GM12878 (cell line): Measurements from ENCODE around the gene CD9. TPM values are rescaled to one million over a fixed set of nuclear protein-coding genes. Genes with fewer than 3 reads are reported as not detected.

ENCODE experiments used
- ATAC-seq: fragments of 200-7000 bp; cut with Tn5 transposase; 3 replicates; pipeline ENCODE4 v1.9.1; 2020; ENCODE audit warnings: mild to moderate bottlenecking, moderate library complexity
- BruUV-seq: library from RNA; stranded (reverse); fragments of 400-500 nt; replicated peaks from 2 replicates; lab custom pipeline; 2021; lab: Mats Ljungman, UMichigan
- CTCF ChIA-PET: fragments of 300-600 bp; sonication (Branson Sonifier 250); formaldehyde crosslinking; extraction: SDS; loops from one replicate; lab custom pipeline; 2021; ENCODE audit warnings: inconsistent platforms; lab: Yijun Ruan, JAX
- POLR2A ChIA-PET: fragments of 350-600 bp; formaldehyde crosslinking; extraction: SDS; loops from one replicate; lab custom pipeline; 2021; ENCODE audit warnings: inconsistent platforms; lab: Charles Lee
- RAD21 ChIA-PET: fragments of 300-600 bp; sonication (Branson Sonifier 250); formaldehyde crosslinking; loops from one replicate; lab custom pipeline; 2023; ENCODE audit warnings: antibody characterized with exemption; ENCODE audit not compliant: unreplicated experiment; lab: Charles Lee
- SMC1A ChIA-PET: fragments of 300-600 bp; sonication (Branson Sonifier 250); formaldehyde crosslinking; loops from one replicate; lab custom pipeline; 2023; ENCODE audit not compliant: unreplicated experiment, uncharacterized antibody; lab: Charles Lee
- DNase-seq: peaks from one replicate; pipeline ENCODE4 v3.0.0-alpha.2; 2011; ENCODE audit warnings: low read depth, low spot score
- FAIRE-seq: peaks from 3 replicates; lab custom pipeline; 2011; peaks lifted over from hg19 to GRCh38; lab: Jason Lieb, UNC
- H2AFZ ChIP-seq: 2 replicates; pipeline ENCODE4 v1.6.0; 2011; ENCODE audit warnings: low read depth, low read length, control low read depth; ENCODE audit not compliant: control insufficient read depth
- H3K27ac ChIP-seq: 2 replicates; pipeline ENCODE4 v1.5.1; 2011; ENCODE audit warnings: control low read depth; ENCODE audit not compliant: control insufficient read depth, insufficient read depth
- H3K27me3 ChIP-seq, 2 experiments: replicated peaks in 1 of 2; 2 replicates each; pipeline versions ENCODE4 v1.6.0 to v1.6.1; 2011; ENCODE audit warnings: low read length in 1 of 2; ENCODE audit not compliant: control insufficient read depth in 2 of 2, insufficient read depth in 2 of 2
- H3K36me3 ChIP-seq, 2 experiments: 2 replicates each; pipeline ENCODE4 v1.5.1; 2011; ENCODE audit warnings: low read length in 1 of 2; ENCODE audit not compliant: control insufficient read depth in 2 of 2, insufficient read depth in 2 of 2
- H3K4me1 ChIP-seq: 2 replicates; pipeline ENCODE4 v1.6.1; 2011; ENCODE audit warnings: mild to moderate bottlenecking, low read length, moderate library complexity, mixed read lengths; ENCODE audit not compliant: control insufficient read depth, insufficient read depth
- H3K4me2 ChIP-seq: 2 replicates; pipeline ENCODE4 v1.6.0; 2011; ENCODE audit warnings: control low read depth; ENCODE audit not compliant: control insufficient read depth, insufficient read depth
- H3K4me3 ChIP-seq: fragments of 200-600 bp; sonication (generic); 2 replicates; pipeline ENCODE4 v1.5.1; 2016
- H3K79me2 ChIP-seq: 2 replicates; pipeline ENCODE4 v1.6.0; 2011; ENCODE audit warnings: low read length; ENCODE audit not compliant: control insufficient read depth, insufficient read depth
- H3K9ac ChIP-seq: 2 replicates; pipeline ENCODE4 v1.8.0; 2011; ENCODE audit warnings: low read length, control low read depth, mixed read lengths; ENCODE audit not compliant: control insufficient read depth, insufficient read depth
- H3K9me3 ChIP-seq: replicated peaks from 3 replicates; pipeline ENCODE4 v1.5.1; 2011; ENCODE audit warnings: mild to moderate bottlenecking, low read length; ENCODE audit not compliant: control insufficient read depth, insufficient read depth
- H4K20me1 ChIP-seq: 2 replicates; pipeline ENCODE4 v1.6.0; 2011; ENCODE audit not compliant: control insufficient read depth, insufficient read depth
- E4F1 ChIP-seq: fragments of 450-650 bp; IDR thresholded peaks from 2 replicates; pipeline ENCODE4 v1.6.1; 2018; ENCODE audit warnings: borderline replicate concordance, mild to moderate bottlenecking; ENCODE audit not compliant: partially characterized antibody
- EGR1 ChIP-seq, 2 experiments: IDR thresholded peaks; 1 replicate in 1 of 2; 2 replicates in 1 of 2; pipeline ENCODE4 v1.6.1; 2011 to 2012; ENCODE audit warnings: low read depth in 2 of 2, low read length in 2 of 2, borderline replicate concordance in 1 of 2, mild to moderate bottlenecking in 1 of 2, moderate library complexity in 1 of 2
- HDAC2 ChIP-seq: fragments of 200-600 bp; sonication (generic); IDR thresholded peaks from 2 replicates; pipeline ENCODE4 v1.6.1; 2017
- POLR2AphosphoS2 ChIP-seq: IDR thresholded peaks from 2 replicates; pipeline ENCODE4 v1.6.1; 2011; ENCODE audit warnings: low read depth, mild to moderate bottlenecking, low read length, improper control_type of control experiment, moderate library complexity
- RAD51 ChIP-seq: fragments of 450-650 bp; IDR thresholded peaks from 2 replicates; pipeline ENCODE4 v1.6.1; 2016; ENCODE audit warnings: moderate library complexity, mild to moderate bottlenecking, inconsistent platforms
- SRF ChIP-seq, 2 experiments: IDR thresholded peaks; 2 replicates each; pipeline ENCODE4 v1.6.1; 2011; ENCODE audit warnings: low read depth in 2 of 2, low read length in 2 of 2, mild to moderate bottlenecking in 1 of 2, moderate library complexity in 1 of 2
- TCF12 ChIP-seq: IDR thresholded peaks from 2 replicates; pipeline ENCODE4 v1.6.1; 2011; ENCODE audit warnings: low read depth, mild to moderate bottlenecking, low read length
- ZBTB4 ChIP-seq: fragments of 450-650 bp; formaldehyde crosslinking; IDR thresholded peaks from 2 replicates; pipeline ENCODE4 v1.4.0; 2022; ENCODE audit warnings: mild to moderate bottlenecking, moderate library complexity
- ZSCAN29 ChIP-seq: fragments of 450-650 bp; IDR thresholded peaks from 2 replicates; pipeline ENCODE4 v1.6.1; 2017; ENCODE audit warnings: mild to moderate bottlenecking, moderate library complexity
- WGBS: methylation state at CpG from one replicate; pipeline ENCODE4 v1.1.6; 2016; ENCODE audit warnings: low lambda C conversion rate; ENCODE audit not compliant: insufficient replicate concordance, insufficient coverage; ENCODE audit errors: missing lambda C conversion rate; 5-methylcytosine and 5-hydroxymethylcytosine counted together
- in situ Hi-C: fragments of 300-500 bp; cut with MboI; formaldehyde crosslinking; loops from 9 replicates; pipeline ENCODE4 v1.14.3; 2018; ENCODE audit warnings: mixed read lengths
- intact Hi-C: fragments of 100-400 bp; cut with micrococcal nuclease; formaldehyde crosslinking; loops from one replicate; pipeline ENCODE4 v1.14.2; 2022; ENCODE audit not compliant: unreplicated experiment
- polyA plus RNA-seq, 11 experiments: library from polyadenylated mRNA; depleted of rRNA in 4 of 11; unstranded in 6 of 11; stranded (reverse) in 5 of 11; fragments of >200 nt; fragmentation: Nextera tagmentation in 4 of 11; fragmentation: Illumina TruSeq in 1 of 11; extraction: Ambion mirVana in 4 of 11; extraction: Trizol in 1 of 11; gene quantifications; 1 replicate in 1 of 11; 2 replicates in 10 of 11; pipeline versions ENCODE4 v1.2.1 to v1.2.3, GENCODE V29; 2011 to 2016; ENCODE audit warnings: inconsistent platforms in 2 of 11, missing spikeins in 2 of 11, low read depth in 1 of 11
- total RNA-seq, 4 experiments: library from RNA; depleted of rRNA in 3 of 4; stranded (reverse); fragments of >200 nt in 3 of 4; fragmentation: Illumina TruSeq in 1 of 4; extraction: Trizol in 1 of 4; gene quantifications; 2 replicates each; pipeline versions ENCODE4 v1.2.1 to v1.2.3, GENCODE V29; 2013 to 2021
- TF ChIP-seq, protein P1 (sequence below): IDR thresholded peaks from 2 replicates; pipeline ENCODE4 v1.6.1; 2012; ENCODE audit warnings: low read depth, low read length, improper control_type of control experiment

Gene CD9
- total and polyA plus RNA-seq, 10 of the 15 experiments (the other 5 are each of a cell fraction or from before 2014, with no cell fraction given), result 4.8 to 29.9 (median 9.7) TPM

DNA sequence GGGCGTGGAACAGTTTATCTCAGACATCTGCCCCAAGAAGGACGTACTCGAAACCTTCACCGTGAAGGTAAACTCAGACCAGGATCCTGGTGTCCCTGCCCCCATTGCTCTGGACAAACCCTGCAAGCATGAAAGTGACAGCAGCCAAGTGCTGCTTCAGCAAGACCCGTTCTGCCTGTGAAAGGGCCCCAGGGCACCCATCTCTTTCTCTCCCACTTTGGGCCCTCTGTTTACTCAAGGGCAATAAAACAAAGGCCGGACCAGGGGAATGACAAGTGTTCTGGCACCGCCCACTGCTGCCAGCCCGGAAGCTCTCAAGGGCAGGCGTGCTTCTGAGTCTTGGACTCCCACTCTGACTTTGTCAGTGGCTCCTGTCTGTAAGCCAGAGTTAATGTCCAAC lies 35.3 kb downstream of the CD9 start:
- no peaks in the 10 kb centered on the region for H3K9me3 ChIP-seq
- no TSS peak for BruUV-seq
- no peak overlapping the region for H2AFZ ChIP-seq
- H3K79me2 ChIP-seq, result no peaks in the 10 kb centered on the region
- SMC1A ChIA-PET, result interaction anchor here (0.9 to 1.4 kb wide), 2 partner anchors 40 to 49 kb away, joined by 3 to 4 read pairs; no protein-coding TSS in a partner anchor
- RAD21 ChIA-PET, result interaction anchor here (0.6 kb wide), 1 partner anchor 113 kb away, joined by 3 read pairs; no protein-coding TSS in a partner anchor
- no peaks in the 10 kb centered on the region for H3K27me3 ChIP-seq
- intact Hi-C loops, result no loop called here
- H3K27ac ChIP-seq, result no peak overlapping the region
- no peak for FAIRE-seq
- peaks cover 6% of the 10 kb centered on the region for H3K4me1 ChIP-seq
- no peaks in the 10 kb centered on the region for H4K20me1 ChIP-seq
- no peak overlapping the region for H3K4me3 ChIP-seq
- DNase-seq, result no peak
- CTCF ChIA-PET, result interaction anchor here (1.2 to 1.4 kb wide), 2 partner anchors 23 to 40 kb away, joined by 4 to 6 read pairs; no protein-coding TSS in a partner anchor
- TF ChIP-seq E4F1 (no peak), EGR1 (IDR thresholded peaks at IDR 0.05; ENCODE audit: borderline replicate concordance in 1 of 2, low read depth in 2 of 2, low read length in 2 of 2) (no peak), TCF12 (no peak), POLR2AphosphoS2 (no peak), HDAC2 (no peak), ZSCAN29 (no peak), RAD51 (no peak), SRF (IDR thresholded peaks at IDR 0.05; ENCODE audit: low read depth in 2 of 2, low read length in 2 of 2) (no peak), ZBTB4 (CRISPR knock-in tag) (no peak)
- TF ChIP-seq, protein P1, sequence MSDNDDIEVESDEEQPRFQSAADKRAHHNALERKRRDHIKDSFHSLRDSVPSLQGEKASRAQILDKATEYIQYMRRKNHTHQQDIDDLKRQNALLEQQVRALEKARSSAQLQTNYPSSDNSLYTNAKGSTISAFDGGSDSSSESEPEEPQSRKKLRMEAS, result no peak
- H3K9ac ChIP-seq, result no peak overlapping the region
- ATAC-seq, result no peak
- in situ Hi-C loops, result no loop called here
- POLR2A ChIA-PET, result interaction anchor here (1.0 kb wide), 1 partner anchor 14 kb away, joined by 4 read pairs; no protein-coding TSS in a partner anchor
- no peaks in the 10 kb centered on the region; a peak in 1 of 4 replicates for H3K36me3 ChIP-seq
- WGBS, result 55% methylated on average over 9 of the region's 9 CpGs
- H3K4me2 ChIP-seq, result no peak overlapping the region
